ENCODE results near the gene GALE.
"Not testable (repeated sequence)": the region's sequence is repeated elsewhere in the genome, so short reads cannot be mapped to it uniquely, and the experiment has no call there.

The GALE gene

GRCh38 chr1:23800400-23801337 lies at the start of gene GALE:
GALE (minus strand) TSS chr1:23800754; CDS start chr1:23799007, 1,747 bp downstream.
- DNase-seq (ENCODE audit: low read depth, low spot score) = peak; percentile 96

- no peak for DNase-seq (ENCODE audit: low read depth, low spot score)
Measured at GRCh38 chr1:23848673-23849616, 48.4 kb upstream of the GALE start.

- not testable (repeated sequence) for DNase-seq (ENCODE audit: low read depth, low spot score)
Measured at GRCh38 chr1:23847482-23848095, 47.0 kb upstream of the GALE start.

GRCh38 chr1:23845163-23845562 lies 44.6 kb upstream of the GALE start:
- no peak for DNase-seq (ENCODE audit: low read depth, low spot score)

- DNase-seq (ENCODE audit: low read depth, low spot score) = no peak
Measured at GRCh38 chr1:23843644-23844043, 43.1 kb upstream of the GALE start.

- peak; percentile 58 for DNase-seq (ENCODE audit: low read depth, low spot score)
Measured at GRCh38 chr1:23838401-23838866, 37.9 kb upstream of the GALE start.

- DNase-seq (ENCODE audit: low read depth, low spot score) = no peak
Measured at GRCh38 chr1:23837908-23838307, 37.4 kb upstream of the GALE start.

- no peak for DNase-seq (ENCODE audit: low read depth, low spot score)
Measured at GRCh38 chr1:23836037-23836436, 35.5 kb upstream of the GALE start.

GRCh38 chr1:23834156-23834555 lies 33.6 kb upstream of the GALE start:
- DNase-seq (ENCODE audit: low read depth, low spot score) = not testable (repeated sequence)

- no peak for DNase-seq (ENCODE audit: low read depth, low spot score)
Measured at GRCh38 chr1:23827717-23828116, 27.2 kb upstream of the GALE start.

- not testable (repeated sequence) for DNase-seq (ENCODE audit: low read depth, low spot score)
Measured at GRCh38 chr1:23826590-23826989, 26.0 kb upstream of the GALE start.

GRCh38 chr1:23825762-23826522 lies 25.4 kb upstream of the GALE start:
- no peak for DNase-seq (ENCODE audit: low read depth, low spot score)

- DNase-seq (ENCODE audit: low read depth, low spot score) = peak; percentile 78
Measured at GRCh38 chr1:23825076-23825761, 24.7 kb upstream of the GALE start, which contains the start of gene HMGCL. HMGCL (minus strand) TSS chr1:23825429; CDS start chr1:23825415, 14 bp downstream.

- no peak for DNase-seq (ENCODE audit: low read depth, low spot score)
Measured at GRCh38 chr1:23824711-23825075, 24.1 kb upstream of the GALE start.

GRCh38 chr1:23823767-23824166 lies 23.2 kb upstream of the GALE start:
- DNase-seq (ENCODE audit: low read depth, low spot score) = no peak

GRCh38 chr1:23817633-23818032 lies 17.1 kb upstream of the GALE start:
- DNase-seq (ENCODE audit: low read depth, low spot score) = no peak

GRCh38 chr1:23816906-23817305 lies 16.4 kb upstream of the GALE start:
- no peak for DNase-seq (ENCODE audit: low read depth, low spot score)

- DNase-seq (ENCODE audit: low read depth, low spot score) = no peak
Measured at GRCh38 chr1:23816361-23816760, 15.8 kb upstream of the GALE start.

- DNase-seq (ENCODE audit: low read depth, low spot score) = no peak
Measured at GRCh38 chr1:23814016-23814415, 13.5 kb upstream of the GALE start.
